CD1c-positive myeloid dendritic cell (primary cell): ENCODE measurements around the gene KCNJ6.
"Not testable (repeated sequence)": the region's sequence is repeated elsewhere in the genome, so short reads cannot be mapped to it uniquely, and the experiment has no call there.

ENCODE experiments used
- DNase-seq: peaks from one replicate; pipeline ENCODE4 v3.0.0-alpha.2; 2016; ENCODE audit errors: extremely low spot score

KCNJ6 gene

DNA sequence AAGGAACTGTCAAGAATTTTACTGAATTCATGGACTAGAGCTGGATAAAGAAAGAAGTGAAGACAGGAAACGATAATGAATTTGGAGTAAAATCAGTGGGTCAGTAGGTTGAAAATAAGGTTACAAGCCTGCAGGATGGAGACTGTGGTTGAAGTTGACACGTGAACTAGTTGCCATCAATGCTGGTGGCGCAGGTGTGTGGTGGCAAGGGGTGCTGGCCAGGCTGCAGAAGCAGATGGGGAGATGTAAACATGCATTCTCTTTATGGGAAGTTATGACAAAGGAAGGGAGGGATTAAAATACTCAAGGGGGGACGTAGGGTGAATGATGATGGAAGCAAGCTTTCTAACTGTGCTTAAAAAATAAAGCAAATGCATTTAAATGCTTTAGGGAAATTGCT is 263.1 kb downstream of the KCNJ6 start:
- no peak for DNase-seq

DNA sequence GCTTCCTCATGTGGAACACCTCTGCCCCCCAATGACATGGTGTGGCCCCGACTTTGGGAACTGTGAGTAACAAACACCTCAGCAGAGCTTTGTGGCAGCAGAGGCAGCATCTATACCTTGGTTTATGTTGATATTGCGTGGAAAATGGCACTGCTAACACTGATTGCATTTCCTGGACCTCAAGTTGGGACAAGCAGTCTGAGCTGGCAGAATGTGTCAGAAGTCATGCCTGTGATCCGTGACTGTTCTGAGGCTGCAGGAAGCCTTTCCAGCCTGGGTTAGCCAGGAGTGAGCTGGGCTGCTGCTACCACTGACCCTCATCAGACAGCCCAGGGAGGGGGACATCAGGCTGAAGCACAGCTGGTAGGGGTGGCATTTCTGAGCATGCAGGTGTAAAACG is 268.5 kb downstream of the KCNJ6 start:
- DNase-seq: no peak

DNA sequence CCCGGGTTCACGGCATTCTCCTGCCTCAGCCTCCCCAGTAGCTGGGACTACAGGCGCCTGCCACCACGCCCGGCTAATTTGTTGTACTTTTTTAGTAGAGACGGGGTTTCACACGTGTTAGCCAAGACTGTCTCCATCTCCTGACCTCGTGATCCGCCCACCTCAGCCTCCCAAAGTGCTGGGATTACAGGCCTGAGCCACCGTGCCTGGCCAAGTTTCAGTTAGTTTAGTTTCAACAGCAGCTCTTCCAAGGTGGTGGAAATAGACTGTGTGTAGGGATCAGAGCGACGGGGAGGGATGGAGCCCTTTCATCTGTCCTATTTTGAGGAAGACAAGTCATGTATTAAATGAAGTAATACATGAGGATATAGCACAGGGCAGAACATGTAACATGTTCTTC is 269.5 kb downstream of the KCNJ6 start:
- not testable (repeated sequence) for DNase-seq

DNA sequence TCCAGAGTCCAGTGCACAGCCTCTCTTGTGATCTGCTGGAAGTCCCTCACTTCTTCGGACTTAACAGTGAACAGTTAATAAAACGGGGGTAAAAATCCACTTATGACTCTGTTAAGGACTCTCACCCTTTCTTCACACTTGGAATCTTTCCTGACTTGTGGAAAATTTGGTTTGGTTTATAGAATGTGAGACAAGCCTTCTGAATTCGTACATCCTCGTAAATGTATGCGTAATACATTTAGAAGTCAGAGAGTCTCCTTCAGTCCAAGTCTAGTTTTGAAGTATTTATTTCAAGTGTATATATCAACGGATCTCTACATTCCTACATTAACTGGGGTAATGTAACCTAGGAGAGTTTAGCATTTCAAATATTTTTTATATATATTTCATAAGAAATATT is 270.4 kb downstream of the KCNJ6 start:
- DNase-seq: no peak

DNA sequence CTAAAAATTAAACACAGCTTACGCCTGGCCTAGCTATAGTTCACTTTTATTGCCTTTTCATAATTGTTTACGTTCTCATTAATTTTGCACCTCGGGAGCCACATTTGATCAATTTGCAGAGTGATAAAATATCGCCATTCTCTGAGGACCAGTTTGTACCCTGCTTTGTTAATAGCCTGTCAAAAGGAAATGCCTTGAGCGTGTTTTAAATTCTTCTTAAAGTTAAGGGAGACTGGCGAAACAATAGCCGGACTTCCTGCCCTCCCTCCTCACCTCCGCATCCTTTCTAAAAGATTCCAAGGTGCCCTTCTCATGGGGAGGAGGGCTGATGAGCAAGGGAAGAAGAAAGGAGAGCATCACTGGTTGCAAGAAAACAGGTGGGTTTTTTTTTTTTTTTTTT is 271.6 kb downstream of the KCNJ6 start:
- DNase-seq: no peak

DNA sequence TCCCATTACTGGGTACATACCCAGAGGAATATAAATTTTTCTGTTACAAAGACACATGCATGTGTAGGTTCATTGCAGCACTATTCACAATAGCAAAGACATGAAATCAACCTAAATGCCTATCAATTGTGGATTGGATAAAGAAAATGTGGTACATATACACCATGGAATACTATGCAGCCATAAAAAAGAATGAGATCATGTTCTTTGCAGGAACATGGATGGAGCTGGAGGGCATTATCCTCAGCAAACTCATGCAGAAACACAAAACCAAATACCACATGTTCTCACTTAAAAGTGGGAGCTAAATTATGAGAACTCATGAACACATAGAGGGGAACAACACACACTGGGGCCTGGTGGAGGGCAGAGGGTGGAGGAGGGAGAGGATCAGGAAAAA is 272.4 kb downstream of the KCNJ6 start:
- not testable (repeated sequence) for DNase-seq

DNA sequence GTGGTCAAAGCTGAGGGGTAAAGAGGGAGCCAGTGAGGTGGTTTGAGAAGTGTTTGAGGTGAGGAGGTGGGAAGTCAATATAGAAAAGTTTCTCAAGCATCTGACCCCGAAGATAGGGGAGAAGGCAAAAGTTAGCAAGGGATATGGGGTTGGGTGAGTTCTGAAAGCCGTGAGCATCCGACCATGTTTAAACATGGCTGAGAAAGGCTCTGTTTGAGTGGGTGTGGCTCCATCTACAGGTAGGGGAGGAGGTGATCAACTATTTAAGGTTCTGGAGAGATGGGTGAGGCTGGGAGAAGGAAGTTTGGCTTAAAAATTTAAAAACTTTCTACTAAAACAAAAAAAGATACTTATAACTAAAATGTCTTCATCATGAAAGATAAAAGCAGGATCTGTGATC is 273.8 kb downstream of the KCNJ6 start:
- no peak for DNase-seq

DNA sequence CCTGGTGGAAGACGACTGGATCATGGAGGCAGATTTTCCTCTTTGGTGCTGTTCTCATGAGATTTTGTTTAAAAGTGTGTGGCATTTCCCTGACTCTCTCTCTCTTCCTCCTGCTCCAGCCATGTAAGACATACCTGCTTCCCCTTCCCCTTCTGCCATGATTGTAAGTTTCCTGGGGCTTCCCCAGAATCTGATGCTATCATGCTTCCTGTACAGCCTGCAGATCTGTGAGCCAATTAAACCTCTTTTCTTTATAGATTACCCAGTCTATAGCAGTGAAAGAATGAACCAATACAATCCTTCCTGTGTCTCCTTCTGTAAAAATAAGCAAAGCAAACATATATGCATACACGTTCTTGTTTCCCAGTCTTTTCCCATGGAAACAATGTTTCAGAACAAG is 276.5 kb downstream of the KCNJ6 start:
- DNase-seq: no peak

DNA sequence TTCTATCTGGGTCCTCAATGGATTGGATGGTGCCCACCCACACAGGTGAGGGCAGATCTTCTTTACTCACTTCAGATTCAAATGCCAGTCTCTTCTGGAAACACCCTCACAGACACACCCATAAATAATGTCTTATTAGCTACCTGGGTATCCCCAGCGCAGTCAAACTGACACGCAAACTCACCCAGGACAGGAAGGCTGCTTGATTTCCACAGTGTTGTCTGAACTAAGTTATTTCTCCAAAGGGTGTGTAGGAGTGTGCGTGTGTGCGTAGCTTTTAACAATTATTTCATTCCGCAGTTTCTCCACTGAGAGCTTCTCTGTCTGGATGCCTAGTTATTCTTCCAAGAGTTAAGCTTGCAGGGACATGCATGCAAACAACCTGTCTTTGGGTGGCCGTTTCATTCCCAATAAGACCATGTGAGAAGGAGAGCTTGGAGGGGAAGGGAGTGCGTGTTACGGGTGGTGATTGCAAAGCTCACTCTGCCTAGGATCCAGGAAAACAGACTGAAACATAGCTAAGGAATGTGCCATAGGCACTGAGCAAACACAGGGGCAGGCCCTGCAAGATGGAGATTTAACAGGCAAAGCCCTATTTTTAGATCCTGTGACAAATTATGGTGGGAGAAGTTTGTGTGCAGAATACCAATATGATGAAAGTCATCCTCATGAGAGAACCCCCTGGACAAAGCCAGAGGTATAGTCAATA is 280.0 kb downstream of the KCNJ6 start:
- no peak for DNase-seq

DNA sequence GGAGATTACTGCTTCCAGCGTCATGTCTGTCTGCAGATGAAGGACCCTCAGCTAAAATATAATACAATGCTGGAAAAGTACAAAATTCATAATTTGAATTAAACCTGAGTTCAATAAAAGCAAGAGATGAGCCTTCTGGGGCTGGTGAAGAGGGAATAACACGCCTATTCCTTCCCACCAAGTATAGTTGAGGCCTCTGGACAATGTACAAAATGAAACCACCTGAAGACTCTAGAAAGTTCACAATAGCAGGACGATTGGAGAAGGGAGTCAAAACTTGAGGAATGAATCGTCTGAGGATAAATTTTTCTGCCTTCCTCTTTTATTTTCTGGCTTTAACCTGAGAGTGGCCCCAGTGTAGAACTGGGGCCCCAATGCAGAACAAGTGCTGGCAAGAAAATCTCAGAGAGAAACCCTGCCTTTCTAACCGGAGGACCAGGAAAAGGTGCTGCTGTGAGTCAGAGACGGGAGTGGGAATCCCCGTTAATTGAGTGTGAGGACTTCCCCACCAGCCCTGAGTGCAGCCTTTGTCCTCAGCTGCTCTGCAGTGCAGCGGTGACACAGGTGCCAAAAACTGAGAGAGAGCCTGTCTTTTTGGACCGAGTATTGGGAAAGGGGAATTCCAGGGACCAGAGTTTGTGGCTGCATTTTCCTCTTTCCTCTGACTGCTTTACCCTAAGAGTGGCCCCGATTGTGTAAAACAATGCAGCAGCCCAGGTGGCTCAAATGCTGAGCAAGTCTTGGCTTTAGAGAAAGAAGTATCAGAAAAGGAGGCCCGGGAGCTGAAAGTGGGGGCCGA is 284.7 kb downstream of the KCNJ6 start:
- DNase-seq: no peak

DNA sequence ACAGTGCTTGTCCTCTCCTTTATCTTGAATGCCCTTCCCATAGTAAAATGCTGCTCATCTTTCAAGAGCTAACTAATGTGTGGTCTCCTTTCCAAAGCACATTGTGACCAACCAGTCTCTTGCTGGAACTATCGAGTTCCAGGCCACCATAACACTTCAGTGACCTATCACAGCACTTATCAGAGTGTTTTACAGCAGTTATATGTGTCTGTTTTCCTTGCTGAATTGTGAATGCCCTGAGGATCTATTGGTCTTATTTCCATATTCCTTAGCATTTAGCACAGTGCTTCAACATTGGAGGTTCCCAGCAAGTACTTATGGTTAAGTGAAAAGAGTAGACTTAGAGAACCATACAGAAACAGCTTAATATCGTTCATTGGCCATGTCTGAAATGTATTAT is 285.4 kb downstream of the KCNJ6 start:
- DNase-seq: no peak

DNA sequence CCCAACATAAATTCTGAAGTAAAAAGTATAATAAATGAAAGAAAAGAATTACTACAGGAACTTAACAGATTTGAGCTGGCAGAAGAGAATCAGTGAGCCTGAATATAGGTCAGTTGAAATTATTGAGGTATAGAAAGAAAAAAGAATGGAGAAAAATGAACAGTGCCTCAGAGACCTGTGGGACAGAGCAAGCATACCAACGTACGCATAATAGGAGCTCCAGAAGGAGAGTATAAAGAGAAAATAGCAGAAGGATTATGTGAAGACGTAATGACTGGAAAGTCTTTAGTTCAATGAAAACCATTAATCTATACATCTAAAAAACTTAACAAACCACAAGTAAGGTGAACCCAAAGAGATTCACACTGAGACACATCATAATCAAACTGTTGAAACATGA is 287.9 kb downstream of the KCNJ6 start:
- no peak for DNase-seq

DNA sequence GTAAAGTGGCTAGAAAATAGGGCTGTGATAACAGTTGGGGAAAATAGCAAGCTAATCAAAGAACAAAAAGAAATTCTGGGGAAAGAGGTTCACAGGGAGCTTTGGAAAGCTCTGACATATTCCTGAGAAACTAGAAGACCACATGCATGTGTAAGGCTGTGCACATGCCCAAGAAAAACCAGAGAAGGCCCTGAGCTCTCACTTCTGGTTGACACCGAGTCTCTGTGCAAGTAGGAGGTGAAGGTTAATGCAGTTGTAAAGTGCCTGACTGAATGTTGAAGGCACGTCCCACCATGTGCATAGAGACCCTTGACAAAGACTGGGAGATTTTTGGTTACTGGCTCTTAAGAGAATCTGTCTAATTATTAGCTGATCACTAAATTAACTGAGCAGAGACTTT is 288.7 kb downstream of the KCNJ6 start:
- DNase-seq: no peak

DNA sequence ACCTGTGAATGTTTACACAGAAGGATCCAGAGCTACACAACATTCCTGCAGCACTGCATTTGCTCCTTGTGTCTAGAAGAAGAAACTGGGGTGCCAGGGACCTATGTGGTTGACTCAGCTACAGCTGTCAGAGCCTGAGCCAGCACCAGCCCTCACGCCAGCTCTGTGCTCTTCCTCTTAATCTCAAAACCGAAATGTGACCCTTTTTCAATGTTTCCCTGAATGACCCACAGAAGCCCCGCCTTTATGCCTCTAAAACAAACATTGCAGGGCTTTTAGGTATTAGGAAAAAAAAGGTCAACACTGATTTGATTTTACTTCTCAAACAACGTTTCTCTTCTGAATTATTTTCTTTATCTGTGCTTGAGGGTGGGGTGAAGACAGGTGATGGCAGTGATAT is 289.2 kb downstream of the KCNJ6 start:
- DNase-seq: no peak

DNA sequence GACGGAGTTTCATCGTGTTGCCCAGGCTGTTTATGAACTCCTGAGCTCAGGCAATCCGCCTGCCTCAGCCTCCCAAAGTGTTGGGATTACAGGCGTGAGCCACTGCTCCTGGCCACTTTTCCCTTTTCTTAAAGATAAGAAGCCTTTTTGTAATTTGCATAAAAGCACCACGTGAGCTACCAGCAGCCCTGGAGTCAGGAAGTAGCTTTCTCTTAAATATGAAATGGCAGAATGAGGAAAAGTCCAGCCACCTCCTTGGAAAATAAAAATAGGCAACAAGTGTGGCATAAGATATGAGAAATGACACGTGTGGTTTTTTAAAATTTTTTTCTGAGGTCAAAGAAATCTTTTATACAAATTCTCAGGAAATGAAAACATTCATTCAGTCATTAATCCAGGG is 289.9 kb downstream of the KCNJ6 start:
- DNase-seq: no peak

DNA sequence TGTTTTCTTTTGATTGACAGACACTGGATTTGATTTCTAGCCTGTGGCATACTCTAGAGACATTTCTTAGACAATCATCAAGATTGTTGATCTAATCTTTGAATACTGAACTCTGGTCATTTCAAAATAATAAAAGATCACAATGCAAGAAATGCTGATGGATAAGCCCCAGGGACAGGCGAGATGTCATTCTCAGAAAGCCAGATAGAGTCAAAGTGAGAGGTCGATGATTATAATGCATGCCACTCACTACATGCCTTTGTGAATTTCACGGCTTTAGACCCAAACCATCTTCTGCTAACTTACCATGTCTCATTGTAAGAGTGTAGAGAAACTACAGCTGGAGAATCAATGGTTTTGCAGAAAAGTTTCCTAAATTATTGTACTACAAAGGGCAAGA is 292.6 kb downstream of the KCNJ6 start:
- no peak for DNase-seq

DNA sequence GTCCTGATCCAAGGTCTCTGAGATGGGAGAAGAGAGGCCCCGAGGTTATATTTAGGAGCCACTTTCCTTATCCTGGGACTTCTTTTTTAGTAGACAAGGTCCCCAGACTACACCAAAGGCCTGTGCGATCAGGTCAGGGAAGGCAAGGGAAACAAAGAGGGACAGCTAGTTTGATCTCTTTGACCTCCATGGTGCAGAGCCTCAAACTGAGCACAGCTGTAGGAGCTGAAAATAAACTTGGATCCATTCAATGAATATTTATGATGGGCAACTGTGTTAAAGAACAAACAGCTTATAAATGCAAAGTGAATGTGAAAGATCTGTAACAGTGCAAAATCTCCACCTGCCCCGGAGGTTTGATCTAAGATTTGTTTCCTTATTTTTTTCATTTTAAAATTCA is 293.1 kb downstream of the KCNJ6 start:
- no peak for DNase-seq

DNA sequence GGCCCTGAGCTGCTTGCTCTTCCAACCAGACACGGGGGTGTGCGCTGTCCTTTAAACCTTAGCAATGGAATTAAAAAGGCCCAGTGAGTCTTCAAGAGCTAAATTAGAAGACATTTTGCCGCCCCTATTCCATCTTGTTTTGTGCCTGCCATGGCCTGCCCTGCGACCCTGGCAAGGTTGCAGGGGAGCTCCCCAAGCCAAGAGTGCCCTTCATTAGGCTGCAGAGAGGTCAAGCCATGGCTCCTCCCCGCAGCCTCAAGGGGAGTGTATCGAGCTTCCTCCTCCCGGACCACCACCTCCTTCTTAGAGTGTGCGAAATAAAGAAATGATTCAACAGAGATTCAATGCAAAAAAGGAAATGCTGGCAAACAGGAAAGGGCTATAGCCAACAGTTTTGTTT is 293.5 kb downstream of the KCNJ6 start:
- no peak for DNase-seq

DNA sequence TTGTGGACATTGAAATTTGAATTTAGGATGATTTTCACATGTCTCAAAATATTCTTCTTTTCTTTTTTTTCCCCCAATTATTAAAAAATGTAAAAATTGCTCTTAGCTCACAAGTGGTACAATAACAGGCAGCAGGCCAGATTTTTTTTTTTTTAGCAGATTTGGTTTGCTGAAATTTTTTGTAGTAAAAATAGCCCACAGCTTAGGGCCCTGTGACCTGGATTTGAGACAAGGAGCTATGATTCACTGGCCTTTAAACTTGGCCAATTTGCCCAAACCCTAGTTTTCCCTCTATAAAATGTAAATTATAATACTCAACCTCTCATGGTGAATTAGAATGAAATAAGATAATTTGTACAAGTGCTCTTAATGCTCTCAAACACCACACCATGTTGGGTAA is 295.9 kb downstream of the KCNJ6 start:
- DNase-seq: no peak

DNA sequence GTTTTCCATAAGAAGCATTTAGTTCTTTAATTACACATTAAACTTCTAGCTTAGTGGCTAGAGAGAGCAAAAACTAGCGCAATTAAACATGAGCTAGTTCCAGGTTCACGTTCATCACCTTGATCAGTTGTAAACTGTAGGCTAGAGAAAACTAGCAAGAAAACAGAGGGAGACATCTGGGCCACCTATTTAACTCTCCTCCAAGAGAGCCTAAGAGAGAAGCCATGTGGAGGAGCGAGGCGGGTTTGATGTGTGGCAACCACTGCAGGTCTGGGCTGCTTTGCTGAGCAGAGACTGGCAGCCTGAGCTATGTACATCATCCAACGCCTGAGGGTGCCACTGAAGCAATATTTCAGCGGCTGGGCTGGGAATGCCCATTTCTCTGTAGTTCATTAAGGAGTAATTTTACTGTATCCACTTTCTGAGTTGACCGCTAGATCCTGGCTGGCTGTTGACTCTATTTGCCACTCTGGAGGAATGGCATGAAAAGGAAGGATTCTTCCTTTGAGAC is 296.7 kb downstream of the KCNJ6 start:
- DNase-seq: no peak

DNA sequence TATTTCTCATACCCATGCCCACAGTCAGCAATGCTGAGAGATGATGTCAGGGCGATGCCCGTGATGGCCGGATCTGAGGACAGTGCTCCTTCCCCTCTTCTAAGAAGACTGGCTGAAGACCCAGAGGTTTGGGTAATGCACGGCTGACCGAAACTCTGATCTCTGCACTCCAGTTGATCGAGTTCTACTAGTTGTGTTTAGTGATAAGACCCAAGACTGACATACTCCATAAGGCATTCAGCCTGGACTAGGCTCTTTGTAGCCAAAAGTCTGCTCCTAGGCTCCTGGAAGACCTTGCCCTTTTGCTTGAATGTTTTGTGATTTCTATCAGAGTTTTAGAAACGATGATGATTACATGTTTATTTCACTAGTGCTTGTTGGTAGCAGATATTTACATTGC is 298.2 kb downstream of the KCNJ6 start:
- DNase-seq: no peak

DNA sequence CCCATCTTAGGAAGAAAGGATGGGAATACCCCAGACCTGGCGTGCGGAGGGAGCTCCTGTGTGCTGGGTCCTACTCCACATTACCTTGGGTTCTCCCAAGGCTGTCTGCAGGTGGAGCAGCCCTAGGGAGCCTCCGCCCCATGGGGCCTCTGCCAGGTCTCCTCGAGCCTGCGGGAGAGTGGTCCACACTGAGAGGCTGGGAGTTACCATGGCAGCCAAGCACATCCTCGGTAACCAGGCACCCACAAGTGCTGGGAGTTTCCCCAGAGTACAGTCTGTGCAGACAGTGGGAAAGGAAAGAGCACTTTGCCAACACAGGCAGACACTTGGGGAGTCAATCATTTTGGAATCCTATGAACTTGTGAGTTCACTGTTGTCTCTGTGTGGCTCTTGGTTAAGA is 300.3 kb downstream of the KCNJ6 start:
- DNase-seq: no peak

DNA sequence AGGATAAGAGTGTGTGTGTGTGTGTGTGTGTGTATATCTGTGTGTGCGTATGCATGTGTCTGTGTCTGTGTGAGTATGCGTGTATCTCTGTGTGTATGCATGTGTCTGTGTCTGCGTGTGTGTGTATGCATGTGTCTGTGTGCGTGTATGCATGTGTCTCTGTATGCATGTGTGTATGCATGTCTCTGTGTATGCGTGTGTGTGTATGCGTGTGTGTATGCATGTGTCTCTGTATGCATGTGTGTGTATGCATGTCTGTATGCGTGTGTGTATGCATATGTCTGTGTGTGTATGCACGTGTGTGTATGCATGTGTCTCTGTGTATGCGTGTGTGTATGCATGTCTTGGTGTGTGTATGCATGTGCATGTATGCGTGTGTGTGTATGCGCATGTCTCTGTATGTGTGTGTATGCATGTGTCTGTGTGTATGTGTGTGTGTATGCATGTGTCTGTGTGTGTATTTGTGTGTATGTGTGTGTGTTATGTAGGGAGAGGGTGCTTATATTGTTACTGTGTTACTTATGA is 301.8 kb downstream of the KCNJ6 start:
- no peak for DNase-seq
